K562 (cell line): ENCODE measurements around the gene ACBD4. TPM values are rescaled to one million over a fixed set of nuclear protein-coding genes. Genes with fewer than 3 reads are reported as not detected.
A peak's percentile ranks its signal among the peaks of the same experiment; 100 is the strongest.

ENCODE experiments used
- CBX2 ChIP-seq: fragments of 200-600 bp; sonication (generic); IDR thresholded peaks from one replicate; pipeline ENCODE4 v1.6.1; 2012; ENCODE audit warnings: mild to moderate bottlenecking, low read length, inconsistent platforms; ENCODE audit not compliant: insufficient read depth, poor library complexity, severe bottlenecking
- CXXC5 ChIP-seq: fragments of 250-450 bp; sonication (Bioruptor Pico); IDR thresholded peaks from 2 replicates; pipeline ENCODE4 v1.8.0; 2022; ENCODE audit warnings: inconsistent platforms, mild to moderate bottlenecking, moderate library complexity
- HDAC3 ChIP-seq: fragments of 450-650 bp; IDR thresholded peaks from 2 replicates; pipeline ENCODE4 v1.6.1; 2018; ENCODE audit warnings: borderline replicate concordance, mild to moderate bottlenecking, moderate library complexity; ENCODE audit not compliant: partially characterized antibody
- HDAC8 ChIP-seq: fragments of 450-650 bp; IDR thresholded peaks from 2 replicates; pipeline ENCODE4 v1.6.1; 2016; ENCODE audit warnings: mild to moderate bottlenecking, missing genetic modification characterization, moderate library complexity, missing compliant biosample characterization
- NCOA4 ChIP-seq: fragments of 450-650 bp; IDR thresholded peaks from 2 replicates; pipeline ENCODE4 v1.6.1; 2018; ENCODE audit warnings: mild to moderate bottlenecking; ENCODE audit not compliant: partially characterized antibody
- NFATC3 ChIP-seq: fragments of 450-650 bp; IDR thresholded peaks from 2 replicates; pipeline ENCODE4 v1.6.1; 2017; ENCODE audit warnings: mild to moderate bottlenecking
- NR3C1 ChIP-seq: sonication (generic); formaldehyde crosslinking; IDR thresholded peaks from 2 replicates; pipeline ENCODE4 v1.8.1; 2022; ENCODE audit warnings: missing genetic modification reagents
- PTBP1 ChIP-seq: fragments of 200-400 bp; formaldehyde crosslinking; IDR thresholded peaks from 2 replicates; pipeline ENCODE4 v1.6.1; 2017; ENCODE audit warnings: low read depth, low read length
- SP2 ChIP-seq: IDR thresholded peaks from 2 replicates; pipeline ENCODE4 v1.6.1; 2011; ENCODE audit warnings: mild to moderate bottlenecking, low read depth, low read length, moderate library complexity; ENCODE audit not compliant: poor library complexity, severe bottlenecking; ENCODE audit errors: extremely low read depth
- SRSF9 ChIP-seq: fragments of 200-400 bp; formaldehyde crosslinking; IDR thresholded peaks from 2 replicates; pipeline ENCODE4 v1.6.1; 2017; ENCODE audit warnings: low read depth, low read length, borderline replicate concordance
- TGIF2 ChIP-seq: sonication (generic); formaldehyde crosslinking; IDR thresholded peaks from 2 replicates; pipeline ENCODE4 v1.8.1; 2022; ENCODE audit warnings: mild to moderate bottlenecking, missing genetic modification reagents, moderate library complexity
- ZFP1 ChIP-seq: fragments of 450-650 bp; formaldehyde crosslinking; IDR thresholded peaks from 2 replicates; pipeline ENCODE4 v1.4.0; 2020; ENCODE audit warnings: mild to moderate bottlenecking, mixed read lengths
- ZNF57 ChIP-seq: fragments of 450-650 bp; formaldehyde crosslinking; IDR thresholded peaks from 2 replicates; pipeline ENCODE4 v1.4.0; 2020; ENCODE audit warnings: mild to moderate bottlenecking, moderate library complexity
- ZNF696 ChIP-seq: fragments of 250-450 bp; sonication (Bioruptor Pico); conservative IDR thresholded peaks from 2 replicates; pipeline ENCODE4 v1.4.0; 2020; ENCODE audit warnings: mild to moderate bottlenecking, moderate library complexity
- ZNF830 ChIP-seq: fragments of 250-450 bp; sonication (Bioruptor Pico); IDR thresholded peaks from 2 replicates; pipeline ENCODE4 v1.5.0; 2021; ENCODE audit warnings: mild to moderate bottlenecking
- polyA plus RNA-seq, 8 experiments: library from polyadenylated mRNA; depleted of rRNA in 4 of 8; stranded (reverse) in 5 of 8; unstranded in 3 of 8; fragments of >200 nt; fragmentation: Nextera tagmentation in 2 of 8; fragmentation: Illumina TruSeq in 1 of 8; extraction: Ambion mirVana in 2 of 8; extraction: Trizol in 1 of 8; gene quantifications; 2 replicates each; pipeline versions ENCODE4 v1.2.1 to v1.2.3, GENCODE V29; 2011 to 2014; ENCODE audit warnings: inconsistent platforms in 1 of 8, missing spikeins in 1 of 8
- total RNA-seq, 7 experiments: library from RNA; depleted of rRNA in 6 of 7; stranded (reverse); fragments of >200 nt in 6 of 7; fragmentation: Illumina TruSeq in 2 of 7; extraction: Trizol in 2 of 7; gene quantifications; 2 replicates each; pipeline versions ENCODE4 v1.2.1 to v1.2.3, GENCODE V29; 2011 to 2021; ENCODE audit warnings: low replicate concordance in 1 of 7
- TF ChIP-seq, protein P1 (sequence below): IDR thresholded peaks from 2 replicates; pipeline ENCODE4 v1.6.1; 2011; ENCODE audit not compliant: insufficient read length; ENCODE audit errors: extremely low read depth
- TF ChIP-seq, protein P2 (sequence below): IDR thresholded peaks from 2 replicates; pipeline ENCODE4 v1.6.1; 2011; ENCODE audit warnings: borderline replicate concordance, low read depth, mild to moderate bottlenecking, moderate library complexity, low read length; ENCODE audit not compliant: insufficient read depth, poor library complexity, severe bottlenecking
- TF ChIP-seq, protein P3 (sequence below), 2 experiments: IDR thresholded peaks; 2 replicates each; pipeline ENCODE4 v1.6.1; 2011; ENCODE audit warnings: borderline replicate concordance in 1 of 2, control low read depth in 1 of 2, low read depth in 1 of 2, low read length in 1 of 2, mild to moderate bottlenecking in 1 of 2, mixed read lengths in 1 of 2, moderate library complexity in 1 of 2; ENCODE audit not compliant: insufficient read depth in 1 of 2, insufficient read length in 1 of 2, poor library complexity in 1 of 2, severe bottlenecking in 1 of 2; ENCODE audit errors: extremely low read depth in 1 of 2

ACBD4 gene
- total and polyA plus RNA-seq, 9 of the 15 experiments (the other 6 are each of a cell fraction or from before 2014, with no cell fraction given): 0.14 to 6.9 (median 4.6) TPM

DNA sequence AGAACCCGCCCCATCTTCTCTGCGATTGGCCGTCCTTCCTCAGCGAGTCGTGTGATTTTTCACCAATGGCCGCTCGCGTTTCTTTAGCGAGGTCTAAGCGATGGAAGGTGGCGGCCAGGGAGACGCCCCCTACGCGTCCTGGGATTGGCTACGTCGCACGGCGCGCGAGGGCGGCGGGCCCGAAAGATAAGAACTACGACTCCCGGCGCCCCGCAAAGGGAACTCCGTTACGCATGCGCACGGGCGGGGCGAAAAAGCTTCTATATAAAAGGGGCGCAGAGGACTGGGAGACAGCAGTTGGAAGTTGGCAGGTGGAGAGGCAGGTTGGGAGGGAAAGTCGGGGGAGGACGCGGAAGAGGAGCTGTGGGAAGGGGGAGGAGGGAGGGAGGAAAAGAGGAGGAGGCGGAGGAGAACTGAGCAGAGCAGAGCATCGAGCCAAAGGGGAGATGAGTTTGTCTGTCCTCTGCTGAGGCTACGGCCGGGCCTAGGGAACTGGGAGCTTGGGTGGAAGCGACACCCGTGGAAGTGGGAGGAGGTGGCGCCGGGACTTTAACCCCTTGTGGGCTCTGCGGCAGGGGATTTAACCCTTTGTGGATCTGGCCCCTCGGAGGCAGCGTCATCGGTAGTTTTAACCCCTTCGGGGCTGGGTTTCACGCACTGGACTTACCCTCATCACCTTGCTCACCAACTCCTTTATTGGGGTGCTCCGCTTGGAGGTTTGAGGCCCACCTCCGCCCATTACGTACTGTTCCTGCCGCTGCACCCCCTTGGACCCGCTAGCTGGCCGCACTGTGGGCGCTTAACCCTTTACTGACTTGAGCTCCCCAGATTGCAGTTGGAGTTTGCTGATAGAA is 12.9 kb downstream of the ACBD4 start, which contains the start of gene HEXIM1 (continued):
- peak; percentile 31; the same call in 1 of the 2 replicates for TF ChIP-seq ZFP1
- TF ChIP-seq, protein P1, sequence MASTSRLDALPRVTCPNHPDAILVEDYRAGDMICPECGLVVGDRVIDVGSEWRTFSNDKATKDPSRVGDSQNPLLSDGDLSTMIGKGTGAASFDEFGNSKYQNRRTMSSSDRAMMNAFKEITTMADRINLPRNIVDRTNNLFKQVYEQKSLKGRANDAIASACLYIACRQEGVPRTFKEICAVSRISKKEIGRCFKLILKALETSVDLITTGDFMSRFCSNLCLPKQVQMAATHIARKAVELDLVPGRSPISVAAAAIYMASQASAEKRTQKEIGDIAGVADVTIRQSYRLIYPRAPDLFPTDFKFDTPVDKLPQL: peak; percentile 73
- TF ChIP-seq NCOA4: no peak
- TF ChIP-seq CBX2: no peak
- peak; percentile 75; the same call in 1 of the 2 replicates for TF ChIP-seq ZNF57 (CRISPR knock-in tag)
- TF ChIP-seq TGIF2 (CRISPR knock-in tag): peak; percentile 70; the same call in 1 of the 2 replicates
- TF ChIP-seq CXXC5 (CRISPR knock-in tag): peak; percentile 99
- TF ChIP-seq ZNF696 (CRISPR knock-in tag): peak; percentile 80; the same call in 1 of the 2 replicates
- peak; percentile 26 for TF ChIP-seq SP2
- 0 out of 2 replicates have a peak, but pooled peaks have one; percentile 62 for TF ChIP-seq HDAC8 (tag)
- peak; percentile 93; the same call in 1 of the 2 replicates for TF ChIP-seq ZNF830 (CRISPR knock-in tag)
- TF ChIP-seq NR3C1 (CRISPR knock-in tag): no peak
- TF ChIP-seq, protein P2, sequence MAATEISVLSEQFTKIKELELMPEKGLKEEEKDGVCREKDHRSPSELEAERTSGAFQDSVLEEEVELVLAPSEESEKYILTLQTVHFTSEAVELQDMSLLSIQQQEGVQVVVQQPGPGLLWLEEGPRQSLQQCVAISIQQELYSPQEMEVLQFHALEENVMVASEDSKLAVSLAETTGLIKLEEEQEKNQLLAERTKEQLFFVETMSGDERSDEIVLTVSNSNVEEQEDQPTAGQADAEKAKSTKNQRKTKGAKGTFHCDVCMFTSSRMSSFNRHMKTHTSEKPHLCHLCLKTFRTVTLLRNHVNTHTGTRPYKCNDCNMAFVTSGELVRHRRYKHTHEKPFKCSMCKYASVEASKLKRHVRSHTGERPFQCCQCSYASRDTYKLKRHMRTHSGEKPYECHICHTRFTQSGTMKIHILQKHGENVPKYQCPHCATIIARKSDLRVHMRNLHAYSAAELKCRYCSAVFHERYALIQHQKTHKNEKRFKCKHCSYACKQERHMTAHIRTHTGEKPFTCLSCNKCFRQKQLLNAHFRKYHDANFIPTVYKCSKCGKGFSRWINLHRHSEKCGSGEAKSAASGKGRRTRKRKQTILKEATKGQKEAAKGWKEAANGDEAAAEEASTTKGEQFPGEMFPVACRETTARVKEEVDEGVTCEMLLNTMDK: no peak
- peak; percentile 76 for TF ChIP-seq PTBP1
- TF ChIP-seq, protein P3, sequence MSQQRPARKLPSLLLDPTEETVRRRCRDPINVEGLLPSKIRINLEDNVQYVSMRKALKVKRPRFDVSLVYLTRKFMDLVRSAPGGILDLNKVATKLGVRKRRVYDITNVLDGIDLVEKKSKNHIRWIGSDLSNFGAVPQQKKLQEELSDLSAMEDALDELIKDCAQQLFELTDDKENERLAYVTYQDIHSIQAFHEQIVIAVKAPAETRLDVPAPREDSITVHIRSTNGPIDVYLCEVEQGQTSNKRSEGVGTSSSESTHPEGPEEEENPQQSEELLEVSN (IDR thresholded peaks at IDR 0.05; ENCODE audit: borderline replicate concordance in 1 of 2, extremely low read depth in 1 of 2, insufficient read depth in 1 of 2, insufficient read length in 1 of 2, low read depth in 1 of 2, low read length in 1 of 2, poor library complexity in 1 of 2, severe bottlenecking in 1 of 2): peak in 1 of 2 experiments; percentile 59
- no peak for TF ChIP-seq HDAC3
- peak; percentile 80; the same call in 1 of the 2 replicates for TF ChIP-seq NFATC3
- TF ChIP-seq SRSF9: no peak
